Loucy (cell line): ENCODE results near the gene CD101.

ENCODE experiments used
- H2AFZ ChIP-seq: fragments of 200-600 bp; sonication (generic); 2 replicates; pipeline ENCODE4 v1.6.0; 2016; ENCODE audit warnings: antibody characterized with exemption, mild to moderate bottlenecking, low read length, moderate library complexity
- H3F3A ChIP-seq: fragments of 200-600 bp; 2 replicates; pipeline ENCODE4 v1.6.0; 2016; ENCODE audit warnings: antibody characterized with exemption, low read depth, mild to moderate bottlenecking
- H3K27me3 ChIP-seq: fragments of 200-600 bp; sonication (generic); 2 replicates; pipeline ENCODE4 v1.6.1; 2014; ENCODE audit warnings: low read length, mild to moderate bottlenecking; ENCODE audit not compliant: insufficient read depth, poor library complexity, severe bottlenecking
- H3K36me3 ChIP-seq: fragments of 200-600 bp; sonication (generic); 2 replicates; pipeline ENCODE4 v1.6.1; 2016; ENCODE audit warnings: low read length; ENCODE audit not compliant: insufficient read depth
- H3K4me1 ChIP-seq: fragments of 200-600 bp; sonication (generic); 2 replicates; pipeline ENCODE4 v1.5.1; 2014; ENCODE audit warnings: low read length, mild to moderate bottlenecking; ENCODE audit not compliant: insufficient read depth, poor library complexity, severe bottlenecking
- H3K4me2 ChIP-seq: fragments of 200-600 bp; sonication (generic); 2 replicates; pipeline ENCODE4 v1.6.0; 2014; ENCODE audit warnings: antibody characterized with exemption, low read length, low read depth, mild to moderate bottlenecking; ENCODE audit not compliant: poor library complexity, severe bottlenecking
- H3K4me3 ChIP-seq: fragments of 200-600 bp; sonication (generic); 2 replicates; pipeline ENCODE4 v1.5.1; 2014; ENCODE audit warnings: low read length, mild to moderate bottlenecking, mixed read lengths; ENCODE audit not compliant: poor library complexity, severe bottlenecking
- H3K79me2 ChIP-seq: fragments of 200-600 bp; sonication (generic); 2 replicates; pipeline ENCODE4 v1.6.1; 2014; ENCODE audit warnings: low read length; ENCODE audit not compliant: insufficient read depth
- H3K9ac ChIP-seq: fragments of 200-600 bp; sonication (generic); 2 replicates; pipeline ENCODE4 v1.6.0; 2014; ENCODE audit warnings: mild to moderate bottlenecking, low read depth, low read length, moderate library complexity; ENCODE audit not compliant: poor library complexity, severe bottlenecking
- H3K9me2 ChIP-seq: fragments of 200-600 bp; sonication (generic); replicated peaks from 2 replicates; pipeline ENCODE4 v1.6.1; 2016; ENCODE audit warnings: low read depth, low read length, mixed read lengths
- H3K9me3 ChIP-seq: fragments of 200-600 bp; sonication (generic); 2 replicates; pipeline ENCODE4 v1.6.1; 2014; ENCODE audit warnings: mild to moderate bottlenecking, antibody characterized with exemption, low read length, low read depth; ENCODE audit not compliant: insufficient read depth
- H4K20me1 ChIP-seq: fragments of 200-600 bp; sonication (generic); 2 replicates; pipeline ENCODE4 v1.6.0; 2014; ENCODE audit warnings: antibody characterized with exemption, low read length, mild to moderate bottlenecking; ENCODE audit not compliant: insufficient read depth, poor library complexity, severe bottlenecking
- CTCF ChIP-seq: fragments of 200-600 bp; sonication (generic); conservative IDR thresholded peaks from 2 replicates; pipeline ENCODE4 v1.5.1; 2014; ENCODE audit warnings: mild to moderate bottlenecking, antibody characterized with exemption, low read length
- EZH2phosphoT487 ChIP-seq: fragments of 200-600 bp; IDR thresholded peaks from 2 replicates; pipeline ENCODE4 v1.6.1; 2018; ENCODE audit warnings: antibody characterized with exemption, mild to moderate bottlenecking, moderate library complexity, borderline replicate concordance

Gene CD101

GRCh38 chr1:117038236-117038635, 36.7 kb downstream of the CD101 start:
- Histone ChIP-seq H3K4me1 (no peaks in the 10 kb centered on the region), H4K20me1 (no peaks in the 10 kb centered on the region), H3K4me2 (no peak overlapping the region), H3K4me3 (no peak overlapping the region), H3K9me2 (no peaks in the 10 kb centered on the region), H3K79me2 (no peaks in the 10 kb centered on the region), H3K9ac (no peak overlapping the region), H2AFZ (no peak overlapping the region), H3K9me3 (no peaks in the 10 kb centered on the region), H3F3A (no peaks in the 10 kb centered on the region), H3K36me3 (no peaks in the 10 kb centered on the region), H3K27me3 (no peaks in the 10 kb centered on the region)
- no peak for TF ChIP-seq EZH2phosphoT487
- TF ChIP-seq CTCF, result no peak

- Histone ChIP-seq H3K4me2 (no peak overlapping the region), H3K4me3 (no peak overlapping the region), H3K9me2 (no peaks in the 10 kb centered on the region), H4K20me1 (no peaks in the 10 kb centered on the region), H3K4me1 (no peaks in the 10 kb centered on the region), H2AFZ (no peak overlapping the region), H3K36me3 (no peaks in the 10 kb centered on the region), H3F3A (no peaks in the 10 kb centered on the region), H3K9ac (no peak overlapping the region), H3K9me3 (no peaks in the 10 kb centered on the region), H3K79me2 (no peaks in the 10 kb centered on the region), H3K27me3 (no peaks in the 10 kb centered on the region)
- TF ChIP-seq EZH2phosphoT487 (no peak), CTCF (no peak)
These were observed 42.7 kb downstream of the CD101 start for GRCh38 chr1:117044217-117044616.

GRCh38 chr1:117045644-117046043, 44.1 kb downstream of the CD101 start:
- Histone ChIP-seq H3K4me2 (no peak overlapping the region), H3K27me3 (no peaks in the 10 kb centered on the region), H3K36me3 (no peaks in the 10 kb centered on the region), H3K9me2 (no peaks in the 10 kb centered on the region), H3F3A (no peaks in the 10 kb centered on the region), H4K20me1 (no peaks in the 10 kb centered on the region), H3K4me1 (no peaks in the 10 kb centered on the region), H3K4me3 (no peak overlapping the region), H3K79me2 (no peaks in the 10 kb centered on the region), H3K9ac (no peak overlapping the region), H2AFZ (no peak overlapping the region), H3K9me3 (no peaks in the 10 kb centered on the region)
- TF ChIP-seq CTCF (no peak), EZH2phosphoT487 (no peak)
